Aorta (tissue), 5 donors: Measurements from ENCODE around the gene FXR2. TPM values are rescaled to one million over a fixed set of nuclear protein-coding genes. Genes with fewer than 3 reads are reported as not detected.

ENCODE experiments used
- ATAC-seq: fragments of 200-7000 bp; cut with Tn5 transposase; one replicate; pipeline ENCODE4 v1.9.1; 2022; ENCODE audit warnings: moderate library complexity; ENCODE audit not compliant: low FRiP score
- DNase-seq, 2 donors: peaks; one replicate each; pipeline ENCODE4 v3.0.0-alpha.2; 2020
- H3K27ac ChIP-seq, 2 donors: one replicate each; pipeline ENCODE4 v1.5.1; 2013; ENCODE audit warnings: low read length in 2 of 2, mild to moderate bottlenecking in 2 of 2, moderate library complexity in 2 of 2, control low read depth in 1 of 2, inconsistent platforms in 1 of 2, low read depth in 1 of 2
- H3K27me3 ChIP-seq, 2 donors: one replicate each; pipeline ENCODE4 v1.6.1; 2013; ENCODE audit warnings: control low read depth in 1 of 2, low read length in 1 of 2, mild to moderate bottlenecking in 1 of 2, moderate library complexity in 1 of 2; ENCODE audit not compliant: insufficient read depth in 2 of 2, control insufficient read depth in 1 of 2
- H3K36me3 ChIP-seq, 2 donors: one replicate each; pipeline ENCODE4 v1.6.1; 2013; ENCODE audit warnings: control low read depth in 1 of 2, low read length in 1 of 2, mild to moderate bottlenecking in 1 of 2; ENCODE audit not compliant: insufficient read depth in 2 of 2, control insufficient read depth in 1 of 2
- H3K4me1 ChIP-seq, 2 donors: one replicate each; pipeline ENCODE4 v1.6.1; 2013; ENCODE audit warnings: low read length in 2 of 2, control low read depth in 1 of 2, mild to moderate bottlenecking in 1 of 2, moderate library complexity in 1 of 2; ENCODE audit not compliant: insufficient read depth in 2 of 2, control insufficient read depth in 1 of 2
- H3K4me3 ChIP-seq, 2 donors: one replicate each; pipeline ENCODE4 v1.5.1; 2013; ENCODE audit warnings: low read length in 2 of 2, control low read depth in 1 of 2, mild to moderate bottlenecking in 1 of 2
- H3K9me3 ChIP-seq: one replicate; pipeline ENCODE4 v1.6.1; 2013; ENCODE audit warnings: mild to moderate bottlenecking, low read length; ENCODE audit not compliant: control insufficient read depth
- WGBS, 2 donors: extraction: QIAGEN DNeasy Blood & Tissue Kit; methylation state at CpG; one replicate each; pipeline ENCODE4 v1.1.7; 2013; 5-methylcytosine and 5-hydroxymethylcytosine counted together
- intact Hi-C, 2 donors: fragments of 100-400 bp; cut with DNase I; formaldehyde crosslinking; loops; one replicate each; pipeline versions ENCODE4 v1.14.2 to v1.15.0; 2022
- polyA plus RNA-seq, 2 donors: library from polyadenylated mRNA; stranded (reverse); fragments of 200-250 nt; gene quantifications; one replicate each; pipeline ENCODE4 v1.2.3, GENCODE V29; 2013
- total RNA-seq, 2 donors: library from RNA; stranded (reverse); fragmentation: NEBNext Ultra II Directional; extraction: Animal tissue kit (Norgen Biotek cat#: 25700); gene quantifications; one replicate each; pipeline ENCODE4 v1.2.1, GENCODE V29; 2021
- donor health status: healthy with polysubstance abuse.
- donor health status: Bipolar disorder and iron deficiency.
- donor health status: DM: no; HTN: no; CAD: no.
- donor health status: DM: no; HTN: no; CAD: no.
- donor health status: DM: yes; HTN: yes; CAD: no.

The FXR2 gene
- total and polyA plus RNA-seq, 4 donors = 21.2 to 36.5 (median 28.2) TPM

- intact Hi-C loops = loop anchor here (1.0 to 10.0 kb wide), 2 partner anchors 46 to 206 kb away; partner anchors contain the start of genes KCTD11 (in 1 of the 2) and TMEM95 (in 1 of the 2)
- peaks cover 0 to 2% of the 10 kb centered on the region in 2 donors for H3K36me3 ChIP-seq
- peak; percentile 39 for ATAC-seq
- no peaks in the 10 kb centered on the region for H3K9me3 ChIP-seq
- no peaks in the 10 kb centered on the region for H3K27me3 ChIP-seq
- H3K27ac ChIP-seq = peak overlapping the region in 1 of 2 donors; percentile 34
- H3K4me1 ChIP-seq = no peaks in the 10 kb centered on the region
- peak; percentile 79 to 88 for DNase-seq
- H3K4me3 ChIP-seq = no peak overlapping the region
- 28 to 29% methylated on average over 22 of the region's 22 CpGs for WGBS, 2 donors
Observed at GRCh38 chr17:7560172-7561027, 54.3 kb downstream of the FXR2 start.

- Histone ChIP-seq H3K4me1 (no peaks in the 10 kb centered on the region), H3K4me3 (no peak overlapping the region), H3K27ac (peak overlapping the region in 1 of 2 donors; percentile 93), H3K36me3 (no peaks in the 10 kb centered on the region), H3K27me3 (no peaks in the 10 kb centered on the region), H3K9me3 (no peaks in the 10 kb centered on the region)
- intact Hi-C loops = loop anchor here (1.0 to 10.0 kb wide), 4 partner anchors 43 to 207 kb away; partner anchors contain the start of genes KCTD11 (in 2 of the 2) and TMEM95 (in 1 of the 2)
- ATAC-seq (no peak), DNase-seq (no peak)
- WGBS, 2 donors = 67 to 77% methylated on average over 18 of the region's 18 CpGs
Observed at GRCh38 chr17:7559320-7560171, 55.2 kb downstream of the FXR2 start.

GRCh38 chr17:7558544-7559319 lies 56.0 kb downstream of the FXR2 start, which contains the start of gene TNFSF13:
TSS of gene TNFSF13 (plus strand) at chr17:7558750. CDS start at chr17:7559040, 290 bp downstream.
- Histone ChIP-seq H3K4me1 (no peaks in the 10 kb centered on the region), H3K27ac (peak within 1 kb of the TSS; percentile 62 to 93), H3K4me3 (no peak within 1 kb of the TSS), H3K36me3 (no peaks in the 10 kb centered on the region), H3K27me3 (no peaks in the 10 kb centered on the region), H3K9me3 (no peaks in the 10 kb centered on the region)
- WGBS, 2 donors = 22 to 25% methylated on average over 16 of the region's 16 CpGs
- peak; percentile 80 to 81 for DNase-seq
- peak; percentile 34 for ATAC-seq
- intact Hi-C loops = loop anchor here (1.0 to 5.0 kb wide), 3 partner anchors 42 to 206 kb away; partner anchors contain the start of gene KCTD11 (in 1 of the 2)

GRCh38 chr17:7557775-7558543 lies 56.7 kb downstream of the FXR2 start:
- H3K9me3 ChIP-seq = no peaks in the 10 kb centered on the region
- intact Hi-C loops = loop anchor here in 1 of 2 donors (2.0 to 5.0 kb wide), 2 partner anchors 121 to 206 kb away; partner anchors contain the start of gene KCTD11
- H3K27me3 ChIP-seq = no peaks in the 10 kb centered on the region
- no peaks in the 10 kb centered on the region for H3K4me1 ChIP-seq
- peak overlapping the region; percentile 62 to 93 for H3K27ac ChIP-seq
- DNase-seq (peak; percentile 89 to 94), ATAC-seq (peak; percentile 79)
- 7 to 8% methylated on average over 19 to 21 of the region's 21 CpGs for WGBS, 2 donors
- H3K36me3 ChIP-seq = no peaks in the 10 kb centered on the region
- no peak overlapping the region for H3K4me3 ChIP-seq

- Histone ChIP-seq H3K4me1 (no peaks in the 10 kb centered on the region), H3K27ac (peak overlapping the region in 1 of 2 donors; percentile 93), H3K4me3 (no peak overlapping the region), H3K27me3 (no peaks in the 10 kb centered on the region), H3K9me3 (no peaks in the 10 kb centered on the region), H3K36me3 (no peaks in the 10 kb centered on the region)
- no peak for ATAC-seq
- WGBS, 2 donors = 60 to 65% methylated on average over 15 to 19 of the region's 19 CpGs
- DNase-seq = no peak
- intact Hi-C loops = loop anchor here in 1 of 2 donors (5.0 kb wide), 1 partner anchor 205 kb away; the partner anchor contains the start of gene KCTD11
Observed at GRCh38 chr17:7557147-7557764, 57.4 kb downstream of the FXR2 start.

- Histone ChIP-seq H3K27me3 (no peaks in the 10 kb centered on the region), H3K4me1 (no peaks in the 10 kb centered on the region), H3K9me3 (no peaks in the 10 kb centered on the region), H3K4me3 (no peak overlapping the region), H3K36me3 (no peaks in the 10 kb centered on the region), H3K27ac (no peak overlapping the region)
- ATAC-seq = no peak
- 85 to 86% methylated on average over 12 of the region's 12 CpGs for WGBS, 2 donors
- intact Hi-C loops = loop anchor here in 1 of 2 donors (5.0 kb wide), 1 partner anchor 204 kb away; the partner anchor contains the start of gene KCTD11
- DNase-seq = no peak
Observed at GRCh38 chr17:7556627-7557026, 58.1 kb downstream of the FXR2 start.

GRCh38 chr17:7555320-7555948 lies 59.3 kb downstream of the FXR2 start:
- H3K9me3 ChIP-seq = no peaks in the 10 kb centered on the region
- H3K4me1 ChIP-seq = no peaks in the 10 kb centered on the region
- intact Hi-C loops = loop anchor here in 1 of 2 donors (5.0 kb wide), 1 partner anchor 203 kb away; the partner anchor contains the start of gene KCTD11
- DNase-seq (no peak), ATAC-seq (no peak)
- no peaks in the 10 kb centered on the region for H3K27me3 ChIP-seq
- no peak overlapping the region for H3K4me3 ChIP-seq
- WGBS, 2 donors = 59 to 66% methylated on average over 10 of the region's 10 CpGs
- H3K27ac ChIP-seq = no peak overlapping the region
- H3K36me3 ChIP-seq = no peaks in the 10 kb centered on the region
